ENCODE results near the gene GNB2.
"Not testable (repeated sequence)": the region's sequence is repeated elsewhere in the genome, so short reads cannot be mapped to it uniquely, and the experiment has no call there.

The GNB2 gene

DNA sequence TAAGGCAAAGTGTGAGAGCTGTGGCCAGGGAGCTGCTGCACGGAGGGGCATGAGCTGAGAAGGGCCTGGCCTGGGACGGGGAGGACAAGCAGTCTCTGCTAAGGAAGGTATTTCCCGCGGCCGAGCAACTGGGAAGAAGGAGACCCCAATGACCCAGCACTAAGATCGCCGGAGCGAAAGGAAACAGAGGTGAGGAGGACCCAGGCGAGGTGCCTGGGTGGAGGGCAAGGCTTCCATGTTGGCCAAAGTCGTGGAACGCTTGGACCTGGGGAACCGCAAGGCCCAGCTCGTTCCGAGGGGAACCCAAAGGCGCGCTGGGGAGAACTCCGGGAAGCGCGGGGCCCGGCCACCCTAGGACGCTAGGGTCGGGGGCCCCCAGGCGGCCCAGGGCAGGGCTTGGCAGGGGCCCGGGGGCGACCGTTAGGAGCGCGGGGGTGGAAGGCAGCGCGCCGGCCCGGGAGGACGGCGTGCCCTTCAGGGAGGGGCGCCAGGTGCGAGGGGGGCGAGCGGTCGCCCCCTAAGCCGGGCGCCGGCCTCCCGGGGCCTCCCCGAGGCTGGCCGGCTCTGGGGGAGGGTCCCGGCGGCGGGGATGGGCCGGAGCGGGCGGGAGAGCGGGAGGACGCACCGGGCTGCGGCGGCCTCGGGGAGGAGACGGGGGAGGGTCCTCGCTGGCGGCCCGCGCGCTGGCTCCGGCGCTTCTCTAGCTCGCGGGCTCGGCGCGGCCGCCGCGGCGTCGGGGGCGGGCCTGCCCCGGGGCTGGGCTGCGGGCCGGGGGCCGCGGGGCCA is 20.0 kb downstream of the GNB2 start:
- no peak for DNase-seq (ENCODE audit: low spot score)
- peak overlapping the region; percentile 85 for H3K27ac ChIP-seq
- TF ChIP-seq, protein P1, sequence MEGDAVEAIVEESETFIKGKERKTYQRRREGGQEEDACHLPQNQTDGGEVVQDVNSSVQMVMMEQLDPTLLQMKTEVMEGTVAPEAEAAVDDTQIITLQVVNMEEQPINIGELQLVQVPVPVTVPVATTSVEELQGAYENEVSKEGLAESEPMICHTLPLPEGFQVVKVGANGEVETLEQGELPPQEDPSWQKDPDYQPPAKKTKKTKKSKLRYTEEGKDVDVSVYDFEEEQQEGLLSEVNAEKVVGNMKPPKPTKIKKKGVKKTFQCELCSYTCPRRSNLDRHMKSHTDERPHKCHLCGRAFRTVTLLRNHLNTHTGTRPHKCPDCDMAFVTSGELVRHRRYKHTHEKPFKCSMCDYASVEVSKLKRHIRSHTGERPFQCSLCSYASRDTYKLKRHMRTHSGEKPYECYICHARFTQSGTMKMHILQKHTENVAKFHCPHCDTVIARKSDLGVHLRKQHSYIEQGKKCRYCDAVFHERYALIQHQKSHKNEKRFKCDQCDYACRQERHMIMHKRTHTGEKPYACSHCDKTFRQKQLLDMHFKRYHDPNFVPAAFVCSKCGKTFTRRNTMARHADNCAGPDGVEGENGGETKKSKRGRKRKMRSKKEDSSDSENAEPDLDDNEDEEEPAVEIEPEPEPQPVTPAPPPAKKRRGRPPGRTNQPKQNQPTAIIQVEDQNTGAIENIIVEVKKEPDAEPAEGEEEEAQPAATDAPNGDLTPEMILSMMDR (conservative IDR thresholded peaks at IDR 0.05; ENCODE audit: low read depth), result no peak
- ChIA-PET POLR2A (ENCODE audit: low non-redundant PET) (interaction anchor here (1.3 kb wide), 1 partner anchor 12 kb away, joined by 3 read pairs; the partner anchor contains the start of gene POP7), CTCF (interaction anchor here (0.6 to 2.8 kb wide), 7 partner anchors 12 to 525 kb away, joined by 3 to 15 read pairs (median 3); partner anchors contain the start of genes POP7 and ZNHIT1)

DNA sequence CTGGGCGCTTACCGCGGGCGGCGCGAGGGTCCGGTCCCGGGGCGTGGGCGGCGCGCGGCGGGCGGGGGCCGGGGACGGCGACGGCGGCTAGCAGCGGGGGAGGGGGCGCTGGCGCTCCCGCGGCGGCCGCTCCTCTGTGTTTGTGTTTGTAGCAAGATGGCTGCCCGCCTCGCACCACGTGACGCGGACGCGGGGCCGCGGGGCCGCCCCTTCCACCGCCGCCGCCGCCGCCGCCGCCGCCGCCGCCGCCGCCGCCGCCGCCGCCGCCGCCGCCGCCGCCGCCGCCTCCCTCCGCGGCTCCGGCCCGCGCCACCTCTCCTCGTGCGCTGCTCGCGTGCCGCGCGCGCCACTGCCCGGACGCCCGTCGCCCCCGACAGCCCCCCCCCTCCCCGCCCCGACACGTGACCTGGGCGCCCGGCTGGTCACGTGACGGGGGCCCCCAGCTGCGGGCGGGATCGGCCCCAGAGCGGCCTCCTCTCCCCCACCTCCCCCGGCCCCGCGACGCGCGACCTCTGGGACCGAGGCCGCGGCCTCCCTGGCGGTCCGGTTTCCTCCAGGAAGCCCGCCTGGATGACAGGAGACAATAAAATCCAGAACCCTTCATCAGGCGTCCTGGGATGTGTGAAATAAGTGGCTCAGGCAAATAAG is 20.7 kb downstream of the GNB2 start, which contains the start of gene GIGYF1:
Gene GIGYF1 (minus strand): TSS at position 153 of the 648 bp plus-strand sequence. CDS start 6,012 bp downstream, outside the sequence.
- POLR2A ChIA-PET (ENCODE audit: low non-redundant PET), result no interaction called here
- peak within 1 kb of the TSS; percentile 85 for H3K27ac ChIP-seq
- TF ChIP-seq, protein P1 (conservative IDR thresholded peaks at IDR 0.05; ENCODE audit: low read depth), result no peak
- peak; percentile 84 for DNase-seq (ENCODE audit: low spot score)
- CTCF ChIA-PET, result interaction anchor here (2.8 kb wide), 1 partner anchor 11 kb away, joined by 15 read pairs; the partner anchor contains the start of gene POP7

DNA sequence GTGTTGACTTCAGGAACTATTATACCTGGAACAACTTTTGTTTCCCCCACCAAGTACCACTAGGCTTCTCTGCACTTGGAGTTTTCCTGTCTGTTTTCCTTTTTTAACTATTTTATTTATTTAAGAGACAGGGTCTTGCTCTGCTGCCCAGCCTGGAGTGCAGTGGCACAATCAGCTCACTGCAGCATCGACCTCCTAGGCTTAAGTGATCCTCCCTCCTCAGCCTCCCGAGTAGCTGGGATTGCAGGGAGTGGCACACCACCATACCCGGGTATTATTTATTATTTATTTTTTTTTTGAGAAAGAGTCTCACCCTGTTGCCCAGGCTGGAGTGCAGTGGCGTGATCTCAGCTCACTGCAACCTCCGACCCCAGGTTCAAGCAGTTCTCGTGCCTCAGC is 22.6 kb downstream of the GNB2 start:
- ChIA-PET POLR2A (ENCODE audit: low non-redundant PET) (no interaction called here), CTCF (interaction anchor here (2.8 kb wide), 1 partner anchor 9 kb away, joined by 15 read pairs; the partner anchor contains the start of gene POP7)
- DNase-seq (ENCODE audit: low spot score), result no peak
- H3K27ac ChIP-seq, result no peak overlapping the region
- TF ChIP-seq, protein P1 (conservative IDR thresholded peaks at IDR 0.05; ENCODE audit: low read depth), result no peak

DNA sequence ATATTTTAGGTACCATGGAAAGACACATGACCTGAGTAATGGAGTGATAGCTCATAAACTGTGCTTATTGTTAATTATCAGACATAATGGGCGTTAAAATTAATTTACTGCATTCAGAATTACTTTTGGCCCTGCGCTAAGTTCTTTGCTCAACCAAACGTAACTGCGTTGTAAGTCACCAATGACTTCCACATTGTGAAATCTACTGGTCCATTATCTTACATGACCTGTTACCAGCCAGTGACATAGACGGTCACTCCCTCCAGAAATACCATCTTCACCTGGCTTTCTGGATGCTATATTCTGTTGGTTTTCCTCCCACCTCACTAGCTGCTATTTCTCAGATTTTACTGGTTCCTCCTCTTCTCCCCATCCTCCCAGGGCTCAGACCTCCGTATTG is 25.5 kb downstream of the GNB2 start:
- H3K27ac ChIP-seq, result no peak overlapping the region
- DNase-seq (ENCODE audit: low spot score), result no peak
- CTCF ChIA-PET, result interaction anchor here (0.6 to 1.2 kb wide), 3 partner anchors 9 to 153 kb away, joined by 3 to 6 read pairs (median 4); partner anchors contain the start of gene SLC12A9
- TF ChIP-seq, protein P1 (conservative IDR thresholded peaks at IDR 0.05; ENCODE audit: low read depth), result no peak
- POLR2A ChIA-PET (ENCODE audit: low non-redundant PET), result no interaction called here

DNA sequence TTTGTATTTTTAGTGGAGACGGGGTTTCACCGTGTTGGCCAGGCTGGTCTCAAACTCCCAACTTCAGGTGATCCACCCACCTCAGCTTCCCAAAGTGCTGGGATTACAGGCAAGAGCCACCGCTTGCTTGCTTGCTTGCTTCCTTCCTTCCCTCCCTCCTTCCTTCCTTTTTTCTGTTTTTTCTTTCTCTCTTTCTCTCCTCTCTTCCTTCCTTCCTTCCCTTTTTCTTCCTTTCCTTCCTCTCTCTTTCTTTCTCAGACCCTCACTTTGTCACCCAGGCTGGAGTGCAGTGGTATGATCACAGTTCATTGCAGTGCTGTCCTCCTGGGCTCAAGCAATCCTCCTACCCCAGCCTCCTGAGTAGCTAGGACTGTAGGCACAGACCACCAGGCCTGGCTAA is 27.5 kb downstream of the GNB2 start:
- not testable (repeated sequence) for DNase-seq (ENCODE audit: low spot score); H3K27ac ChIP-seq
- POLR2A ChIA-PET (ENCODE audit: low non-redundant PET), result interaction anchor here (0.5 kb wide), 1 partner anchor 11 kb away, joined by 7 read pairs; no protein-coding TSS in a partner anchor
- CTCF ChIA-PET, result interaction anchor here (0.6 kb wide), 1 partner anchor 9 kb away, joined by 4 read pairs; no protein-coding TSS in a partner anchor

DNA sequence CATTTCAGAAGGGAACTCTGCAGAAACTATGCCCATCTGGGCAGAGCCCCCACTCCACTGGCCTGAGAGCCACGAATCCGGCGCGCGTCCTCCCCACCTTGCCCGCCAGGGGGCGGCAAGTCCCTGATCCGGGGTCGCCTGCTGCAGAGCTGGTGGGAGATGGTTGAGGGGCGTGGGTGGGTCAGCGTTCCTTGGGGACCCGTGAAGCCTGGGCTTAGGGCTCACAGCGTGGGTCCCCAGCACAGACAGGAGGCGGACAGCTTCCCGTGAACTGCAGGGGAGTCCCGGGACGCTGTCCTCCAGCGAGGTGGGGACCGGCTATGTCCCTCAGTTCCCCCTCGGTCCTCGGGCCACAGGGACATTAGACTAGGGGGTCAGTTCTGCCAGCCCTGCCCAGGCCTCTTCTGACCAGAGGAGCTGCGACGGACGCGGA is 31.8 kb downstream of the GNB2 start:
- TF ChIP-seq, protein P1 (conservative IDR thresholded peaks at IDR 0.05; ENCODE audit: low read depth), result peak; percentile 97
- CTCF ChIA-PET, result interaction anchor here (0.5 to 2.4 kb wide), 27 partner anchors 9 to 1195 kb away, joined by 3 to 32 read pairs (median 4); partner anchors contain the start of genes EPO, GIGYF1 and SLC12A9
- H3K27ac ChIP-seq, result peak overlapping the region; percentile 85
- POLR2A ChIA-PET (ENCODE audit: low non-redundant PET), result interaction anchor here (0.5 to 0.9 kb wide), 4 partner anchors 12 to 276 kb away, joined by 3 to 7 read pairs (median 4); partner anchors contain the start of genes MEPCE and SLC12A9
- DNase-seq (ENCODE audit: low spot score), result peak; percentile 74
